Endothelial cell of umbilical vein (primary cell): Measurements from ENCODE around the gene PPARD. TPM values are rescaled to one million over a fixed set of nuclear protein-coding genes. Genes with fewer than 3 reads are reported as not detected.

Experiments used
- BruUV-seq: library from RNA; stranded (reverse); fragments of 400-500 nt; replicated peaks from 2 replicates; lab custom pipeline; 2021; lab: Mats Ljungman, UMichigan
- CTCF ChIA-PET: fragments of 300-600, 350-600 bp; sonication (Branson Sonifier 250); formaldehyde crosslinking; loops from one replicate; lab custom pipeline; 2021; ENCODE audit warnings: antibody characterized with exemption, inconsistent platforms; lab: Charles Lee
- POLR2A ChIA-PET: fragments of 300-600, 350-600 bp; sonication (Branson Sonifier 250); formaldehyde crosslinking; loops from one replicate; lab custom pipeline; 2021; ENCODE audit warnings: antibody characterized with exemption, inconsistent platforms; lab: Charles Lee
- DNase-seq: peaks from one replicate; pipeline ENCODE4 v3.0.0-alpha.2; 2011; ENCODE audit warnings: low read depth, low spot score
- FAIRE-seq: peaks from 2 replicates; lab custom pipeline; 2011; peaks lifted over from hg19 to GRCh38; lab: Jason Lieb, UNC
- H2AFZ ChIP-seq: 2 replicates; pipeline ENCODE4 v1.6.0; 2012; ENCODE audit warnings: low read depth, low read length, control low read depth, inconsistent platforms
- H3K27ac ChIP-seq: 2 replicates; pipeline ENCODE4 v1.5.1; 2011; ENCODE audit warnings: low read depth, mild to moderate bottlenecking, control low read depth, low read length, moderate library complexity; ENCODE audit not compliant: insufficient read depth
- H3K27me3 ChIP-seq, 2 experiments: 2 replicates each; pipeline versions ENCODE4 v1.6.0 to v1.6.1; 2011; ENCODE audit warnings: low read length in 2 of 2, mixed read lengths in 1 of 2; ENCODE audit not compliant: control insufficient read depth in 2 of 2, insufficient read depth in 2 of 2
- H3K36me3 ChIP-seq, 2 experiments: 2 replicates in 1 of 2; 3 replicates in 1 of 2; pipeline ENCODE4 v1.5.1; 2011; ENCODE audit warnings: low read length in 2 of 2, mild to moderate bottlenecking in 1 of 2, moderate library complexity in 1 of 2; ENCODE audit not compliant: control insufficient read depth in 2 of 2, insufficient read depth in 2 of 2; ENCODE audit errors: extremely low read depth in 1 of 2
- H3K4me1 ChIP-seq: 3 replicates; pipeline ENCODE4 v1.5.1; 2011; ENCODE audit warnings: mild to moderate bottlenecking, low read length; ENCODE audit not compliant: control insufficient read depth, insufficient read depth; ENCODE audit errors: extremely low read depth
- H3K4me2 ChIP-seq: 2 replicates; pipeline ENCODE4 v1.6.1; 2011; ENCODE audit warnings: low read length, control low read depth, mixed read lengths; ENCODE audit not compliant: insufficient read depth
- H3K4me3 ChIP-seq, 3 experiments: fragments of 200-600 bp in 1 of 3; sonication (generic), shearing (Covaris generic) in 1 of 3; replicated peaks in 1 of 3; 2 replicates each; pipeline ENCODE4 v1.5.1; 2011 to 2016; ENCODE audit warnings: control low read depth in 3 of 3, low read length in 3 of 3, mild to moderate bottlenecking in 2 of 3, inconsistent platforms in 1 of 3, low read depth in 1 of 3, moderate library complexity in 1 of 3; ENCODE audit not compliant: insufficient read depth in 1 of 3
- H3K79me2 ChIP-seq: 2 replicates; pipeline ENCODE4 v1.6.0; 2012; ENCODE audit warnings: low read length, inconsistent platforms; ENCODE audit not compliant: control insufficient read depth, insufficient read depth
- H3K9ac ChIP-seq: replicated peaks from 2 replicates; pipeline ENCODE3; 2011; ENCODE audit warnings: low read length, control low read depth; ENCODE audit not compliant: insufficient read depth; ENCODE audit errors: extremely low read depth
- H3K9me1 ChIP-seq: replicated peaks from 3 replicates; pipeline ENCODE4 v1.6.0; 2011; ENCODE audit warnings: mild to moderate bottlenecking, low read length; ENCODE audit not compliant: control insufficient read depth, insufficient read depth; ENCODE audit errors: extremely low read depth
- H3K9me3 ChIP-seq: replicated peaks from 2 replicates; pipeline ENCODE4 v1.5.1; 2012; ENCODE audit warnings: low read length, inconsistent platforms; ENCODE audit not compliant: control insufficient read depth, insufficient read depth
- H4K20me1 ChIP-seq: replicated peaks from 2 replicates; pipeline ENCODE3; 2011; ENCODE audit warnings: mild to moderate bottlenecking, low read length; ENCODE audit not compliant: control insufficient read depth, insufficient read depth; ENCODE audit errors: extremely low read depth
- CTCF ChIP-seq, 2 donors: IDR thresholded peaks; 1 replicate in 1 of 2; 2 replicates in 1 of 2; pipeline ENCODE4 v1.5.1; 2011; ENCODE audit warnings: low read length in 2 of 2, mild to moderate bottlenecking in 2 of 2, moderate library complexity in 2 of 2, control low read depth in 1 of 2, inconsistent platforms in 1 of 2, low read depth in 1 of 2; ENCODE audit not compliant: insufficient read depth in 1 of 2; ENCODE audit errors: extremely low read depth in 1 of 2
- EZH2 ChIP-seq: IDR thresholded peaks from 2 replicates; pipeline ENCODE4 v1.6.1; 2012; ENCODE audit warnings: borderline replicate concordance, low read depth, mild to moderate bottlenecking, moderate library complexity, low read length, inconsistent platforms; ENCODE audit not compliant: severe bottlenecking
- FOS ChIP-seq: IDR thresholded peaks from 2 replicates; pipeline ENCODE4 v1.6.1; 2011; ENCODE audit warnings: mild to moderate bottlenecking, low read length, moderate library complexity, borderline replicate concordance; ENCODE audit not compliant: insufficient read depth
- GATA2 ChIP-seq: IDR thresholded peaks from 2 replicates; pipeline ENCODE4 v1.7.0; 2011; ENCODE audit warnings: low read depth, mild to moderate bottlenecking, moderate library complexity, mixed read lengths, low read length; ENCODE audit not compliant: insufficient read length, insufficient read depth
- JUN ChIP-seq: IDR thresholded peaks from 2 replicates; pipeline ENCODE4 v1.6.1; 2011; ENCODE audit warnings: borderline replicate concordance, low read depth; ENCODE audit not compliant: insufficient read length, insufficient read depth
- MAX ChIP-seq: IDR thresholded peaks from 2 replicates; pipeline ENCODE4 v1.6.1; 2011; ENCODE audit not compliant: insufficient read depth, insufficient read length
- MYC ChIP-seq: IDR thresholded peaks from one replicate; pipeline ENCODE4 v1.6.1; 2011; ENCODE audit warnings: mild to moderate bottlenecking, low read depth, low read length
- POLR2A ChIP-seq: IDR thresholded peaks from 2 replicates; pipeline ENCODE4 v1.6.1; 2012; ENCODE audit warnings: low read depth, mild to moderate bottlenecking, control low read depth, low read length
- POLR2AphosphoS5 ChIP-seq: IDR thresholded peaks from 2 replicates; pipeline ENCODE4 v1.6.1; 2012; ENCODE audit warnings: low read depth, mild to moderate bottlenecking, control low read depth, low read length, moderate library complexity; ENCODE audit not compliant: insufficient read depth
- dilution Hi-C: fragments of 300-500 bp; cut with MboI; formaldehyde crosslinking; loops from one replicate; pipeline ENCODE4 v1.15.0; 2019; ENCODE audit warnings: low sequenced_read_pairs; ENCODE audit not compliant: extremely low pct_ligation_motif_present
- intact Hi-C: fragments of 100-400 bp; cut with micrococcal nuclease; formaldehyde crosslinking; loops from one replicate; pipeline ENCODE4 v1.10.0; 2022
- polyA plus RNA-seq, 4 experiments: library from polyadenylated mRNA; depleted of rRNA in 3 of 4; stranded (reverse) in 3 of 4; unstranded in 1 of 4; fragments of >200 nt; gene quantifications; 2 replicates each; pipeline versions ENCODE4 v1.2.1 to v1.2.3, GENCODE V29; 2011 to 2012; ENCODE audit warnings: missing spikeins in 1 of 4
- total RNA-seq: library from RNA; stranded (reverse); gene quantifications from 2 replicates; pipeline ENCODE4 v1.2.3, GENCODE V29; 2021

Gene PPARD
- total and polyA plus RNA-seq, 2 donors (not counting 3 experiments of a cell fraction or from before 2014, with no cell fraction given) = 23.4 to 29.2 TPM

- Histone ChIP-seq H2AFZ (no peak overlapping the region), H3K36me3 (no peaks in the 10 kb centered on the region), H3K9ac (no peak overlapping the region), H3K4me1 (no peaks in the 10 kb centered on the region), H4K20me1 (no peaks in the 10 kb centered on the region), H3K27ac (no peak overlapping the region), H3K9me1 (no peaks in the 10 kb centered on the region), H3K4me2 (no peak overlapping the region), H3K27me3 (no peaks in the 10 kb centered on the region), H3K4me3 (no peak overlapping the region), H3K9me3 (no peaks in the 10 kb centered on the region), H3K79me2 (peaks cover 2% of the 10 kb centered on the region)
- dilution Hi-C loops = no loop called here
- intact Hi-C loops = no loop called here
- DNase-seq (no peak), FAIRE-seq (no peak)
- BruUV-seq = no TSS peak
- CTCF ChIA-PET = no interaction called here
- POLR2A ChIA-PET = no interaction called here
- TF ChIP-seq EZH2 (no peak), JUN (no peak), GATA2 (no peak), POLR2A (no peak), MYC (no peak), POLR2AphosphoS5 (no peak), CTCF (IDR thresholded peaks at IDR 0.05; ENCODE audit: extremely low read depth in 1 of 2, insufficient read depth in 1 of 2, low read depth in 1 of 2, low read length in 2 of 2) (no peak), MAX (no peak), FOS (no peak)
Measured at GRCh38 chr6:35381132-35381531, 38.8 kb downstream of the PPARD start.
